MM.1S (cell line): Measurements from ENCODE around the gene LPIN1.

ENCODE experiments used
- DNase-seq: peaks from one replicate; pipeline ENCODE4 v3.0.0-alpha.2; 2015
- H2AFZ ChIP-seq: fragments of 300-600 bp; sonication (generic); 2 replicates; pipeline ENCODE4 v1.6.0; 2016; ENCODE audit warnings: antibody characterized with exemption, low read length
- H3F3A ChIP-seq: fragments of 300-600 bp; sonication (generic); 2 replicates; pipeline ENCODE4 v1.6.1; 2016; ENCODE audit warnings: mild to moderate bottlenecking, antibody characterized with exemption, low read length, moderate library complexity, mixed read lengths; ENCODE audit not compliant: insufficient read depth
- H3K27ac ChIP-seq: fragments of 300-600 bp; sonication (generic); 2 replicates; pipeline ENCODE4 v1.5.1; 2016; ENCODE audit warnings: mild to moderate bottlenecking, low read length
- H3K27me3 ChIP-seq: fragments of 300-600 bp; sonication (generic); replicated peaks from 2 replicates; pipeline ENCODE4 v1.6.0; 2016; ENCODE audit warnings: low read length; ENCODE audit not compliant: insufficient read depth
- H3K36me3 ChIP-seq: fragments of 300-600 bp; sonication (generic); replicated peaks from 2 replicates; pipeline ENCODE4 v1.6.1; 2016; ENCODE audit warnings: mild to moderate bottlenecking, low read length, mixed read lengths; ENCODE audit not compliant: insufficient read depth
- H3K4me1 ChIP-seq: fragments of 300-600 bp; sonication (generic); 2 replicates; pipeline ENCODE4 v1.6.1; 2016; ENCODE audit warnings: low read length, mixed read lengths
- H3K4me2 ChIP-seq: fragments of 300-600 bp; sonication (generic); 2 replicates; pipeline ENCODE4 v1.6.0; 2016; ENCODE audit warnings: low read depth, low read length
- H3K4me3 ChIP-seq: fragments of 300-600 bp; sonication (generic); 2 replicates; pipeline ENCODE4 v1.5.1; 2016; ENCODE audit warnings: low read length, mixed read lengths
- H3K79me2 ChIP-seq: fragments of 300-600 bp; sonication (generic); 2 replicates; pipeline ENCODE4 v1.6.1; 2016; ENCODE audit warnings: mixed run types, low read length, mixed read lengths
- H3K9ac ChIP-seq: fragments of 300-600 bp; sonication (generic); 2 replicates; pipeline ENCODE4 v1.6.1; 2016; ENCODE audit warnings: low read length, mixed read lengths
- H3K9me2 ChIP-seq: fragments of 300-600 bp; sonication (generic); replicated peaks from 2 replicates; pipeline ENCODE4 v1.6.1; 2016; ENCODE audit warnings: mild to moderate bottlenecking, low read length, mixed read lengths; ENCODE audit not compliant: insufficient read depth
- H3K9me3 ChIP-seq: fragments of 300-600 bp; sonication (generic); replicated peaks from 2 replicates; pipeline ENCODE4 v1.6.1; 2016; ENCODE audit warnings: mild to moderate bottlenecking, low read length, mixed read lengths; ENCODE audit not compliant: insufficient read depth
- H4K20me1 ChIP-seq: fragments of 300-600 bp; sonication (generic); 2 replicates; pipeline ENCODE4 v1.6.1; 2016; ENCODE audit warnings: mild to moderate bottlenecking, low read length, moderate library complexity, mixed read lengths; ENCODE audit not compliant: insufficient read depth
- EZH2 ChIP-seq: fragments of 300-600 bp; sonication (generic); optimal IDR thresholded peaks from 2 replicates; pipeline ENCODE3; 2017; ENCODE audit warnings: low read depth, mild to moderate bottlenecking, antibody characterized with exemption, low read length, mixed read lengths
- EZH2phosphoT487 ChIP-seq: fragments of 300-600 bp; sonication (generic); IDR thresholded peaks from 2 replicates; pipeline ENCODE4 v1.6.1; 2018; ENCODE audit warnings: antibody characterized with exemption, low read length
- TF ChIP-seq, protein P1 (sequence below): fragments of 300-600 bp; sonication (generic); IDR thresholded peaks from 2 replicates; pipeline ENCODE4 v1.5.1; 2016; ENCODE audit warnings: antibody characterized with exemption, low read length, mixed read lengths

The LPIN1 gene

DNA sequence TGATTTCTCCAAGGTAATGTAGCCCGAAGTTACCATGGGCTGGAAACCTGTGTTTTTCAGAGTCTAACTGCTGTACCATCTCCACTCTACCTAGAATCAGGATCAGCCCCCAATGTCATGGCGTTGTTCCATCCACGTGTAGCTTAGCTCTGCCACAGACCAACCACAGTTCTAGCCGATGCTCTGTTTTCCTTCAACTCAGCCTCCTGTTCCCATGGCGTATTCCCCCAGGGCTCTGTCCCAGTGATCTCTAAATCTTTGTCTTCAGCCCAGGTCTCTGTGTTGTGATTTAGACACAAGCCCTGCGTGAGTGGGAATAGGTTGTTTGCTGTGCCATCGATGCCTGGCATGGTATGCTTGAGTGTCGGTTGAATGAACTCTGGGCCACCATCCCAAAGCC lies 53.4 kb downstream of the LPIN1 start:
- Histone ChIP-seq H3F3A (no peaks in the 10 kb centered on the region), H3K79me2 (peaks cover 62% of the 10 kb centered on the region), H3K36me3 (peaks cover 47% of the 10 kb centered on the region), H3K9me2 (no peaks in the 10 kb centered on the region), H3K4me1 (no peaks in the 10 kb centered on the region), H3K9ac (no peak overlapping the region), H3K27me3 (no peaks in the 10 kb centered on the region), H3K9me3 (no peaks in the 10 kb centered on the region), H3K4me3 (no peak overlapping the region), H4K20me1 (0 out of 2 replicates have a peak, but pooled peaks cover 5% of the 10 kb centered on the region), H3K27ac (no peak overlapping the region), H3K4me2 (no peak overlapping the region), H2AFZ (no peak overlapping the region)
- TF ChIP-seq EZH2 (no peak), EZH2phosphoT487 (no peak)
- TF ChIP-seq, protein P1, sequence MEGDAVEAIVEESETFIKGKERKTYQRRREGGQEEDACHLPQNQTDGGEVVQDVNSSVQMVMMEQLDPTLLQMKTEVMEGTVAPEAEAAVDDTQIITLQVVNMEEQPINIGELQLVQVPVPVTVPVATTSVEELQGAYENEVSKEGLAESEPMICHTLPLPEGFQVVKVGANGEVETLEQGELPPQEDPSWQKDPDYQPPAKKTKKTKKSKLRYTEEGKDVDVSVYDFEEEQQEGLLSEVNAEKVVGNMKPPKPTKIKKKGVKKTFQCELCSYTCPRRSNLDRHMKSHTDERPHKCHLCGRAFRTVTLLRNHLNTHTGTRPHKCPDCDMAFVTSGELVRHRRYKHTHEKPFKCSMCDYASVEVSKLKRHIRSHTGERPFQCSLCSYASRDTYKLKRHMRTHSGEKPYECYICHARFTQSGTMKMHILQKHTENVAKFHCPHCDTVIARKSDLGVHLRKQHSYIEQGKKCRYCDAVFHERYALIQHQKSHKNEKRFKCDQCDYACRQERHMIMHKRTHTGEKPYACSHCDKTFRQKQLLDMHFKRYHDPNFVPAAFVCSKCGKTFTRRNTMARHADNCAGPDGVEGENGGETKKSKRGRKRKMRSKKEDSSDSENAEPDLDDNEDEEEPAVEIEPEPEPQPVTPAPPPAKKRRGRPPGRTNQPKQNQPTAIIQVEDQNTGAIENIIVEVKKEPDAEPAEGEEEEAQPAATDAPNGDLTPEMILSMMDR = no peak
- no peak for DNase-seq

DNA sequence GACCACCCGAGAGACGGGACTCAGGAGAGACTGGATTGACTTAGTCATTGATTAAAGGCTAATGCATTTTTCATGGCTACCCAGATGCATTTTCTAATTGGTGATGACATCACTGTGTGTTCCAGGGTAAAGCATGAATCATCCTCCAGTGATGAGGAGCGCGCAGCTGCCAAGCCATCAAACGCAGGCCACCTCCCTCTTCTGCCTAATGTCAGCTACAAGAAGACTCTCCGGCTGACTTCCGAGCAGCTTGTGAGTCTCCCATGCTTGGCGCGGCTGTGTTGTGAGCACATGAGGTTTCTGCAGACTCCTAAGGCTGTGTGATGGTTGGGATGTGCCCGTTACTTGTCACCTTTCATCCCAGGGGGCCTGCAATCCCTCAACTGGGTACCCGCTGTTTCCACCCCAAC lies 56.4 kb downstream of the LPIN1 start:
- no peak for DNase-seq
- Histone ChIP-seq H3K27ac (no peak overlapping the region), H3K36me3 (peaks cover 44% of the 10 kb centered on the region), H3K79me2 (peaks cover 39% of the 10 kb centered on the region), H3K9me2 (no peaks in the 10 kb centered on the region), H3K4me1 (no peaks in the 10 kb centered on the region), H3K9me3 (no peaks in the 10 kb centered on the region), H3K27me3 (no peaks in the 10 kb centered on the region), H3F3A (no peaks in the 10 kb centered on the region), H3K9ac (no peak overlapping the region), H3K4me2 (no peak overlapping the region), H3K4me3 (no peak overlapping the region), H2AFZ (no peak overlapping the region), H4K20me1 (no peaks in the 10 kb centered on the region)
- no peak for TF ChIP-seq EZH2phosphoT487
- no peak for TF ChIP-seq EZH2
- TF ChIP-seq, protein P1 = no peak

DNA sequence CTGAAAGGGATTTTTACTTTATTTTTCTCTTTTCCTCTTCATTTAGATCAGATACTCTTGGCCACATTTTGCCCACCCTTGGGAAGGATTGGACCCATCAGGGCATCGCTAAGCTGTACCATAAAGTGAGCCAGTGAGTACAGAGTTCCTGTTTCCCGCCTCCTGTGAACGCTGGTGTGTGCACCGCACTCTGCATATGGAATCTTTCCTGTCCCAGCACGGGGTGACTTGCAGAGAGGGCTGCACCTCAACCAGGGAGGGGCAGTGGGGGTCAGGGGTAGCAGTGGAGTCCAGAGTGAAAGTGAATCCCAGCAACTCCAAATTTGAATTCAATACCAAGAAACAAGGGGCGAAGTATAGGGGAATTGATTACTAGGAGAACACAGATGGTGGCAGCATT lies 58.6 kb downstream of the LPIN1 start:
- no peaks in the 10 kb centered on the region for H3K9me3 ChIP-seq
- H3K36me3 ChIP-seq = peaks cover 48% of the 10 kb centered on the region
- no peaks in the 10 kb centered on the region for H3K27me3 ChIP-seq
- H3K4me1 ChIP-seq = no peaks in the 10 kb centered on the region
- 0 out of 2 replicates have a peak, but pooled peaks cover 2% of the 10 kb centered on the region for H4K20me1 ChIP-seq
- H2AFZ ChIP-seq = no peak overlapping the region
- no peak overlapping the region for H3K4me3 ChIP-seq
- peaks cover 28% of the 10 kb centered on the region for H3K79me2 ChIP-seq
- H3K4me2 ChIP-seq = no peak overlapping the region
- H3F3A ChIP-seq = no peaks in the 10 kb centered on the region
- no peak for DNase-seq
- H3K27ac ChIP-seq = no peak overlapping the region
- TF ChIP-seq EZH2phosphoT487 (no peak), EZH2 (no peak)
- TF ChIP-seq, protein P1 = no peak
- no peaks in the 10 kb centered on the region for H3K9me2 ChIP-seq
- H3K9ac ChIP-seq = no peak overlapping the region
